DND-41 (cell line): ENCODE results near the gene TOMM40.
"Not testable (repeated sequence)": the region's sequence is repeated elsewhere in the genome, so short reads cannot be mapped to it uniquely, and the experiment has no call there.

Experiments
- CTCF ChIP-seq: IDR thresholded peaks from 2 replicates; pipeline ENCODE4 v1.5.1; 2012; ENCODE audit warnings: borderline replicate concordance, low read length, moderate library complexity, mild to moderate bottlenecking; ENCODE audit not compliant: poor library complexity, severe bottlenecking; ENCODE audit errors: extremely low read depth
- EZH2 ChIP-seq: IDR thresholded peaks from 3 replicates; pipeline ENCODE4 v1.6.1; 2012; ENCODE audit warnings: borderline replicate concordance, low read depth, mild to moderate bottlenecking, moderate library complexity, low read length, inconsistent platforms; ENCODE audit not compliant: severe bottlenecking

GRCh38 chr19:44926245-44927077 lies 35.4 kb downstream of the TOMM40 start:
- TF ChIP-seq CTCF, EZH2: not testable (repeated sequence)
